Sigmoid colon (tissue), 7 donors: Measurements from ENCODE around the gene NUDT3. TPM values are rescaled to one million over a fixed set of nuclear protein-coding genes. Genes with fewer than 3 reads are reported as not detected.
"Not testable (repeated sequence)": the region's sequence is repeated elsewhere in the genome, so short reads cannot be mapped to it uniquely, and the experiment has no call there.

Experiments used
- DNase-seq: peaks from one replicate; pipeline ENCODE4 v3.0.0-alpha.2; 2019
- H3K27ac ChIP-seq, 4 donors: fragments of 200-600 bp; sonication (generic); one replicate each; pipeline ENCODE4 v1.5.1; 2016 to 2019; ENCODE audit warnings: mild to moderate bottlenecking in 1 of 4
- H3K27me3 ChIP-seq, 3 donors: fragments of 200-600 bp; sonication (generic); one replicate each; pipeline ENCODE4 v1.5.1; 2019; ENCODE audit warnings: mild to moderate bottlenecking in 1 of 3
- H3K36me3 ChIP-seq, 4 donors: fragments of 200-600 bp; sonication (generic); one replicate each; pipeline ENCODE4 v1.5.1; 2016 to 2019
- H3K4me1 ChIP-seq, 4 donors: fragments of 200-600 bp; sonication (generic); one replicate each; pipeline ENCODE4 v1.5.1; 2017 to 2019
- H3K4me3 ChIP-seq, 4 donors: fragments of 200-600 bp; sonication (generic); one replicate each; pipeline ENCODE4 v1.5.1; 2017 to 2019; ENCODE audit warnings: mild to moderate bottlenecking in 2 of 4, moderate library complexity in 1 of 4
- H3K9me3 ChIP-seq, 4 donors: fragments of 200-600 bp in 3 of 4; sonication (generic) in 3 of 4; one replicate each; pipeline versions ENCODE4 v1.5.1 to v1.6.1; 2013 to 2019
- CTCF ChIP-seq, 4 experiments: fragments of 450-650 bp in 3 of 4; fragments of 200-600 bp in 1 of 4; IDR thresholded peaks; one replicate each; pipeline ENCODE4 v1.5.1; 2016 to 2019; ENCODE audit warnings: antibody characterized with exemption in 4 of 4, mild to moderate bottlenecking in 3 of 4, moderate library complexity in 2 of 4
- EP300 ChIP-seq, 4 donors: sonication (generic); formaldehyde crosslinking; IDR thresholded peaks; one replicate each; pipeline ENCODE4 v1.6.1; 2017; ENCODE audit warnings: antibody characterized with exemption in 4 of 4
- POLR2A ChIP-seq, 2 donors: fragments of 450-650 bp; IDR thresholded peaks; one replicate each; pipeline ENCODE4 v1.6.1; 2016; ENCODE audit warnings: antibody characterized with exemption in 2 of 2, mild to moderate bottlenecking in 2 of 2, moderate library complexity in 2 of 2
- POLR2AphosphoS5 ChIP-seq, 4 donors: sonication (generic); formaldehyde crosslinking; IDR thresholded peaks; one replicate each; pipeline ENCODE4 v1.6.1; 2017; ENCODE audit warnings: antibody characterized with exemption in 4 of 4
- WGBS, 2 donors: extraction: QIAGEN DNeasy Blood & Tissue Kit; methylation state at CpG; one replicate each; pipeline ENCODE4 v1.1.7; 2013; 5-methylcytosine and 5-hydroxymethylcytosine counted together
- intact Hi-C: fragments of 100-400 bp; cut with DNase I; formaldehyde crosslinking; loops from one replicate; pipeline ENCODE4 v1.15.1; 2023
- polyA plus RNA-seq, 3 donors: library from polyadenylated mRNA; stranded (reverse); fragments of 200-250 nt; gene quantifications; one replicate each; pipeline ENCODE4 v1.2.3, GENCODE V29; 2013
- total RNA-seq, 4 donors: library from RNA; depleted of rRNA; stranded (reverse); fragments of >200 nt; gene quantifications; one replicate each; pipeline ENCODE4 v1.1.0, GENCODE V29; 2016
- donor health status: healthy with polysubstance abuse.
- donor health status: Bipolar disorder and iron deficiency.
- donor health status: healthy.

NUDT3 gene
- total and polyA plus RNA-seq, 7 donors = 6.0 to 45.7 (median 31.4) TPM

- Histone ChIP-seq H3K9me3 (no peaks in the 10 kb centered on the region), H3K4me1 (no peaks in the 10 kb centered on the region), H3K27ac (no peak overlapping the region), H3K27me3 (no peaks in the 10 kb centered on the region), H3K36me3 (no peaks in the 10 kb centered on the region), H3K4me3 (no peak overlapping the region)
- DNase-seq = no peak
- TF ChIP-seq POLR2AphosphoS5 (IDR thresholded peaks at IDR 0.05) (no peak), POLR2A (IDR thresholded peaks at IDR 0.05) (no peak), CTCF (IDR thresholded peaks at IDR 0.05) (no peak), EP300 (IDR thresholded peaks at IDR 0.05) (no peak)
- WGBS, 2 donors = 93 to 95% methylated on average over 6 of the region's 6 CpGs
- intact Hi-C loops = no loop called here
These were observed 132.9 kb downstream of the NUDT3 start for GRCh38 chr6:34259529-34260069.

- intact Hi-C loops, DNase-seq, H3K9me3 ChIP-seq, H3K27ac ChIP-seq, H3K27me3 ChIP-seq, H3K36me3 ChIP-seq, H3K4me3 ChIP-seq: not testable (repeated sequence)
- 4 to 23% methylated on average over 2 of the region's 2 CpGs for WGBS, 2 donors
- H3K4me1 ChIP-seq = peaks cover 0 to 19% (median 14%) of the 10 kb centered on the region in 4 donors
These were observed 140.1 kb downstream of the NUDT3 start for GRCh38 chr6:34252395-34252794.

GRCh38 chr6:34249469-34250261 lies 142.8 kb downstream of the NUDT3 start:
- Histone ChIP-seq H3K4me1 (peaks cover 0 to 23% (median 18%) of the 10 kb centered on the region in 4 donors), H3K27me3 (no peaks in the 10 kb centered on the region), H3K36me3 (no peaks in the 10 kb centered on the region), H3K4me3 (peak overlapping the region; percentile 61 to 91 (median 77)), H3K27ac (peak overlapping the region; percentile 85 to 92 (median 90)), H3K9me3 (no peaks in the 10 kb centered on the region)
- 43 to 47% methylated on average over 18 of the region's 18 CpGs for WGBS, 2 donors
- TF ChIP-seq POLR2AphosphoS5 (IDR thresholded peaks at IDR 0.05) (no peak), CTCF (IDR thresholded peaks at IDR 0.05) (no peak), POLR2A (IDR thresholded peaks at IDR 0.05) (no peak), EP300 (IDR thresholded peaks at IDR 0.05) (no peak)
- peak; percentile 59 for DNase-seq
- intact Hi-C loops = loop anchor here (1.0 to 5.0 kb wide), 5 partner anchors 53 to 359 kb away; partner anchors contain the start of gene NUDT3

GRCh38 chr6:34248727-34249468 lies 143.6 kb downstream of the NUDT3 start, which contains the start of gene SMIM29:
Gene SMIM29, minus strand, starts transcription at chr6:34249006. Its CDS starts 1,215 bp downstream, at chr6:34247791.
- Histone ChIP-seq H3K4me3 (peak within 1 kb of the TSS; percentile 74 to 91 (median 78)), H3K27me3 (no peaks in the 10 kb centered on the region), H3K9me3 (no peaks in the 10 kb centered on the region), H3K4me1 (peaks cover 0 to 31% (median 25%) of the 10 kb centered on the region in 4 donors), H3K27ac (peak within 1 kb of the TSS; percentile 85 to 92 (median 90)), H3K36me3 (no peaks in the 10 kb centered on the region)
- intact Hi-C loops = loop anchor here (1.0 to 5.0 kb wide), 5 partner anchors 52 to 360 kb away; partner anchors contain the start of gene NUDT3
- WGBS, 2 donors = 0% methylated on average over 79 of the region's 79 CpGs
- peak; percentile 99 for DNase-seq
- TF ChIP-seq POLR2A (IDR thresholded peaks at IDR 0.05) (peak; percentile 59 to 68), CTCF (IDR thresholded peaks at IDR 0.05) (peak; percentile 73 to 93 (median 83)), EP300 (IDR thresholded peaks at IDR 0.05) (peak in 1 of 4 donors; percentile 32), POLR2AphosphoS5 (IDR thresholded peaks at IDR 0.05) (peak; percentile 79 to 93 (median 84))
